Gastroesophageal sphincter (tissue), 4 donors: ENCODE data around the gene PTBP1. TPM values are rescaled to one million over a fixed set of nuclear protein-coding genes. Genes with fewer than 3 reads are reported as not detected.
A peak's percentile ranks its signal among the peaks of the same experiment; 100 is the strongest.
"Not testable (repeated sequence)": the region's sequence is repeated elsewhere in the genome, so short reads cannot be mapped to it uniquely, and the experiment has no call there.

Source experiments
- ATAC-seq: fragments of 150-250 bp; one replicate; pipeline ENCODE4 v1.9.1; 2016; ENCODE audit warnings: mild to moderate bottlenecking, moderate library complexity
- H3K27ac ChIP-seq, 4 donors: fragments of 200-600 bp; sonication (generic) in 3 of 4; 1 replicate in 3 of 4; 2 replicates in 1 of 4; pipeline ENCODE4 v1.5.1; 2016 to 2019
- H3K27me3 ChIP-seq: fragments of 200-600 bp; sonication (generic); one replicate; pipeline ENCODE4 v1.5.1; 2019
- H3K36me3 ChIP-seq, 2 donors: fragments of 200-600 bp; sonication (generic); one replicate each; pipeline ENCODE4 v1.5.1; 2019; ENCODE audit warnings: control low read depth in 1 of 2
- H3K4me1 ChIP-seq, 3 donors: fragments of 200-600 bp; sonication (generic); 1 replicate in 2 of 3; 2 replicates in 1 of 3; pipeline ENCODE4 v1.5.1; 2016 to 2019; ENCODE audit warnings: control low read depth in 2 of 3
- H3K4me3 ChIP-seq, 2 donors: fragments of 200-600 bp; sonication (generic); one replicate each; pipeline ENCODE4 v1.5.1; 2019; ENCODE audit warnings: mild to moderate bottlenecking in 1 of 2, moderate library complexity in 1 of 2
- H3K9me3 ChIP-seq, 3 donors: fragments of 200-600 bp; sonication (generic); one replicate each; pipeline ENCODE4 v1.5.1; 2017 to 2019; ENCODE audit warnings: control low read depth in 2 of 3
- CTCF ChIP-seq, 4 experiments: fragments of 200-600 bp in 2 of 4; fragments of 450-650 bp in 2 of 4; sonication (generic) in 1 of 4; IDR thresholded peaks; one replicate each; pipeline ENCODE4 v1.5.1; 2017 to 2019; ENCODE audit warnings: antibody characterized with exemption in 4 of 4, mild to moderate bottlenecking in 2 of 4, moderate library complexity in 2 of 4
- EP300 ChIP-seq: sonication (generic); formaldehyde crosslinking; IDR thresholded peaks from one replicate; pipeline ENCODE4 v1.6.1; 2017; ENCODE audit warnings: antibody characterized with exemption, mild to moderate bottlenecking
- POLR2A ChIP-seq, 2 donors: fragments of 450-650 bp; IDR thresholded peaks; one replicate each; pipeline ENCODE4 v1.6.1; 2017; ENCODE audit warnings: antibody characterized with exemption in 2 of 2, mild to moderate bottlenecking in 2 of 2, moderate library complexity in 1 of 2
- POLR2AphosphoS5 ChIP-seq: sonication (generic); formaldehyde crosslinking; IDR thresholded peaks from one replicate; pipeline ENCODE4 v1.6.1; 2017; ENCODE audit warnings: antibody characterized with exemption
- WGBS, 2 donors: methylation state at CpG; one replicate each; pipeline ENCODE4 v1.1.5; 2018; ENCODE audit warnings: low coverage in 1 of 2; 5-methylcytosine and 5-hydroxymethylcytosine counted together
- total RNA-seq, 4 donors: library from RNA; depleted of rRNA; stranded (reverse); fragments of >200 nt; gene quantifications; one replicate each; pipeline ENCODE4 v1.1.0, GENCODE V29; 2016

Gene PTBP1
- total RNA-seq, 4 donors from 2014 or later = 68.6 to 95.6 (median 79.3) TPM

DNA sequence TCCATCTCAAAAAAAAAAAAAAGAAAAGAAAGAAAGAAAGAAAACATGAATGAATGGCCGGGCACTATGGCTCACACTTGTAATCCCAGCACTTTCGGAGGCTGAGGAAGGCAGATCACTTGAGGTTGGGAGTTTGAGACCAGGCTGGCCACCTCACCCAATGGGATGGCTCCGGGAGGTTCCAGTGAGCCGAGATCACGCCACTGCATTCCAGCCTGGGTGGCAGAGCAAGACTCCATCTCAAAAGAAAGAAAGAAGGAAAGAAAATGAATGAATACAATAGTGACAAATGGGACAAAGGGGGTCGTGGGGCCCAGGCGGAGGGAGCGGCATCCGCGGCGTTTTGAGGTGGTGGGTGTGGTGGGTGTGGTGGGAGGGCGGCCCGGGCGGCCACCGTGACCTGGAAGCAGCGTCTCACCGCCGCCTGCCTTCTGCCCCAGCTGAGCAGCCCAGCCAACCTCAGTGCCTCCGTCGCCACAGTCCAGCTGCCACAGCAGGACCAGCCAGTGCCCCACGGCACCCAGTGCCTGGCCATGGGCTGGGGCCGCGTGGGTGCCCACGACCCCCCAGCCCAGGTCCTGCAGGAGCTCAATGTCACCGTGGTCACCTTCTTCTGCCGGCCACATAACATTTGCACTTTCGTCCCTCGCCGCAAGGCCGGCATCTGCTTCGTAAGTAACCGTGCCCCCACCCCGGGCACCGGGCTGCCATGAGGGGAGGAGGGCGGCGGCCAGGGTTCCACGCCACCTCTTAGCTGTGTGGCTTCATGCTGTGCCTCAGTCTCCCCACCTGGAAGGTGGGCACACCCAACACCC, 48.7 kb downstream of the PTBP1 start:
- WGBS, 2 donors = 46% methylated on average over 18 of the region's 37 CpGs; no CpG with 5 or more reads in 1 of the 2 donors
- H3K36me3 ChIP-seq = no peaks in the 10 kb centered on the region

DNA sequence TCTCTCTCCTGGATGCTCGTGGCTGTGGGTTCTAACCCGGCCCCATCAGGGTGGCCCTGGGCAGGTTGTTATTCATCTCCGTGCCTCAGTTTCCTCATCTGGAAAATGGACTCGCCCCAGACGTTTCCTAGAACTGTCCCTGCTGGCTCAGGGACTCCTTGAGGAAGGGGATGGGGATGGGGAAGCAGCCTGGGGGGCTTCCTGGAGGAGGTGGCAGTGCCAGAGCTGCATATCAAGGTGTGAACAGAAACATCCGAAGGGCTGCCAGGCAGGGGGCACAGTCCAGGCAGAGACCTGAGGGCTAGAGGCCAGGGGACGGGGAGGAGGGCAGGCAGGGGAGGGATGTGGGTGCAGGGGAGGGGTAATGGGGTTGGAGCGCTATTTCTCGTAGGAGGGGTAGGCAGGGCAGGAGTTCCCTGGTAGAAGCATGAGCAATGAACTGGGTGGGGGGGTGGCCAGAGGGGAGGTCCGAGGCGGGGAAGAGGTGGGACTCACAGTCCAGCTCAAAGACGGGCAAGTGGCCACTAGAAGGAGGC, 51.2 kb downstream of the PTBP1 start:
- no peak for ATAC-seq
- Histone ChIP-seq H3K27me3 (peaks cover 78% of the 10 kb centered on the region), H3K4me3 (no peak overlapping the region), H3K4me1 (peaks cover 0 to 59% (median 19%) of the 10 kb centered on the region in 3 donors), H3K27ac (peak overlapping the region in 2 of 4 donors; percentile 69 to 73), H3K9me3 (no peaks in the 10 kb centered on the region), H3K36me3 (no peaks in the 10 kb centered on the region)
- TF ChIP-seq POLR2A (IDR thresholded peaks at IDR 0.05) (no peak), EP300 (no peak), POLR2AphosphoS5 (no peak), CTCF (IDR thresholded peaks at IDR 0.05) (no peak)
- 29 to 31% methylated on average over 5 to 7 of the region's 12 CpGs for WGBS, 2 donors

More for the DNA sequence above, 48.7 kb downstream of the PTBP1 start:
- no peak for TF ChIP-seq POLR2AphosphoS5
- no peak for TF ChIP-seq EP300
- TF ChIP-seq POLR2A (IDR thresholded peaks at IDR 0.05) = no peak
- no peak for TF ChIP-seq CTCF (IDR thresholded peaks at IDR 0.05)
- H3K4me1 ChIP-seq = peaks cover 0 to 40% (median 17%) of the 10 kb centered on the region in 3 donors
- no peaks in the 10 kb centered on the region for H3K9me3 ChIP-seq
- H3K4me3 ChIP-seq = no peak overlapping the region
- peaks cover 76% of the 10 kb centered on the region for H3K27me3 ChIP-seq
- no peak for ATAC-seq
- H3K27ac ChIP-seq = no peak overlapping the region

DNA sequence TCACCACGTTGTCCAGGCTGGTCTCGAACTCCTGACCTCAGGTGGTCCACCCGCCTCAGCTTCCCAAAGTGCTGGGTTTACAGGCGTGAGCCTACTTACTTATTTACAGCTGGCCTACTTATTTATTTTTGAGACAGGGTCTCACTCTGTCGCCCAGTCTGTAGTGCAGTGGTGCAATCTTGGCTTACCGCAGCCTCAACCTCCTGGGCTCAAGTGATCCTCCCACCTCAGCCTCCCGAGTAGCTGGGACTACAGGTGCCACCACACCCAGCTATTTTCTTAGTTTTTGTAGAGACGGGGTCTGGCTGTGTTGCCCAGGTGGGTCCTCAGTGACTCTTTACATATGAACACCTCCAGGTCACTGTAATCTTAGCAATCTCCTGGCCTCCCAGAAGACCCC, 51.9 kb downstream of the PTBP1 start:
- H3K27ac ChIP-seq = peak overlapping the region in 2 of 4 donors; percentile 69 to 73
- H3K36me3 ChIP-seq, H3K9me3 ChIP-seq, ATAC-seq, H3K4me3 ChIP-seq: not testable (repeated sequence)
- peaks cover 76% of the 10 kb centered on the region for H3K27me3 ChIP-seq
- 74 to 95% methylated on average over 4 to 7 of the region's 8 CpGs for WGBS, 2 donors
- H3K4me1 ChIP-seq = peaks cover 0 to 53% (median 14%) of the 10 kb centered on the region in 3 donors

- Histone ChIP-seq H3K4me3 (peak overlapping the region in 1 of 2 donors; percentile 28), H3K27me3 (peaks cover 73% of the 10 kb centered on the region), H3K27ac (peak overlapping the region; percentile 43 to 87 (median 84)), H3K36me3 (no peaks in the 10 kb centered on the region), H3K9me3 (no peaks in the 10 kb centered on the region), H3K4me1 (peaks cover 0 to 53% (median 14%) of the 10 kb centered on the region in 3 donors)
- peak; percentile 94 for ATAC-seq
- TF ChIP-seq POLR2AphosphoS5 (peak; percentile 98), CTCF (IDR thresholded peaks at IDR 0.05) (no peak), POLR2A (IDR thresholded peaks at IDR 0.05) (peak in 1 of 2 donors; percentile 16)
- WGBS, 2 donors = 22 to 50% methylated on average over 2 to 10 of the region's 28 CpGs
These were observed 53.1 kb downstream of the PTBP1 start for GRCh38 chr19:850221-850978.

DNA sequence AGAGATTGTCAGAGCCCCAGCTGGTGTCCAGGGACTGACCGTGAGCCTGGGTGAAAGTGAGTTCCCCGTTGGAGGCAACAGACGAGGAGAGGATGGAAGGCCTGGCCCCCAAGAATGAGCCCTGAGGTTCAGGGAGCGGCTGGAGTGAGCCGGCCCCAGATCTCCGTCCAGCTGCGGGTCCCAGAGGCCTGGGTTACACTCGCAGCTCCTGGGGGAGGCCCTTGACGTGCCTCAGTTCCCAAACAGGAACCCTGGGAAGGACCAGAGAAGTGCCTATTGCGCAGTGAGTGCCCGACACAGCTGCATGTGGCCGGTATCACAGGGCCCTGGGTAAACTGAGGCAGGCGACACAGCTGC, 53.7 kb downstream of the PTBP1 start:
- Histone ChIP-seq H3K36me3 (no peaks in the 10 kb centered on the region), H3K9me3 (no peaks in the 10 kb centered on the region), H3K4me1 (peaks cover 0 to 53% (median 14%) of the 10 kb centered on the region in 3 donors), H3K4me3 (peak overlapping the region in 1 of 2 donors; percentile 28), H3K27me3 (peaks cover 73% of the 10 kb centered on the region), H3K27ac (peak overlapping the region; percentile 36 to 87 (median 84))
- TF ChIP-seq POLR2AphosphoS5 (no peak), EP300 (no peak), CTCF (IDR thresholded peaks at IDR 0.05) (no peak), POLR2A (IDR thresholded peaks at IDR 0.05) (no peak)
- ATAC-seq = no peak
- WGBS, 2 donors = no CpG with 5 or more reads among the region's 13 CpGs
